ENCODE results near the gene MYO1G.
"Not testable (repeated sequence)": the region's sequence is repeated elsewhere in the genome, so short reads cannot be mapped to it uniquely, and the experiment has no call there.

The MYO1G gene

GRCh38 chr7:44998153-44998871, 19.5 kb upstream of the MYO1G start:
- no peak for DNase-seq

- DNase-seq: no peak
Measured at GRCh38 chr7:44995555-44996493, 17.0 kb upstream of the MYO1G start.

DNA sequence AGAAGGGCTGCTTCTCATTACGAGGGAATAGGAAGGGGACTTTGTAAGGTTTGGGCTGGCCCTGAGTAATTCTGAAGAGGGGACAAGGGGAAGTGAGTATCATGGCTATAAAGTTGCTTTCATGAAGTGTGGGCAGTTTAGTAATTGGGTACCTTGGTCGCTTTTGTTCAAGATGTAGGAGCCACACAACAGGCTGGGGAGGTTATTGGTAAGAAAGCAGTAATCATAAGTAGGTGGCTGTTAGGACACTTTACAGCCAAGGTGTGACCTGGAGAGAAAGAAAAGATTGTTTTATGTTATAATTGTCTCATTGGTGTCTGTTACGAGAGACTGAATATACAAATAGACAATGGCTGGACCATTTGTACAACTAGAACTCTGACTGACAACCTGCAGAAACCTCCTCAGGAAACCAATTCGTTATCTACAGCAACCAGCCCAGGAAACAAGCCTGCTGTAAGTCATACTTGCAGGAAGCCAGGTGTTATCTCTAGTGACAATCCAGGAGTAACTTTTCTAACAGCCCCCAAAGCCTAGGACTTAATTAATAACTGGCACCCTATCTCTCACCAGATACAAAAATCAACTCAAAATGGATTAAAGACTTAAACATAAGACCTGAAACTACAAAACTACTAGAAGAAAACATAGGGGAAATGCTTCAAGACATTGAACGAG, 16.2 kb upstream of the MYO1G start:
- no peak for DNase-seq

GRCh38 chr7:44992004-44992795, 13.4 kb upstream of the MYO1G start:
- not testable (repeated sequence) for DNase-seq

GRCh38 chr7:44990109-44991023, 11.6 kb upstream of the MYO1G start:
- no peak for DNase-seq

DNA sequence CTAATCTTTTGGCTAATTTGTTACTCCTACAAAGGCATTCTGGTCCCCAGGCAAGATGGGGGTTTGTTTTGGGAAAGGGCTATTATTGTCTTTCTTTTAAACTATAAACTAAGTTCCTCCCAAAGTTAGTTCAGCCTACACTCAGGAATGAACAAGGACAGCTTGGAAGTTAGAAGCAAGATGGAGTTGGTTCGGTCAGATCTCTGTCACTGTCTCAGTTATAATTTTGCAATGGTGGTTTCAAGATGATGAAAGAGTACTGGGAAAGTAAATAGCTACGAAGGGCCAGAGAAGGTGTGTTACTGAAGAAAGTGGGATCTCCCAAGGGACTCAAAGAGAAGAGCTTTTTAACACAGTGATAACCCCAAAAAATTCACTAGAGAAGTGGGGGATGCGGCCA, 10.3 kb upstream of the MYO1G start:
- no peak for DNase-seq

DNA sequence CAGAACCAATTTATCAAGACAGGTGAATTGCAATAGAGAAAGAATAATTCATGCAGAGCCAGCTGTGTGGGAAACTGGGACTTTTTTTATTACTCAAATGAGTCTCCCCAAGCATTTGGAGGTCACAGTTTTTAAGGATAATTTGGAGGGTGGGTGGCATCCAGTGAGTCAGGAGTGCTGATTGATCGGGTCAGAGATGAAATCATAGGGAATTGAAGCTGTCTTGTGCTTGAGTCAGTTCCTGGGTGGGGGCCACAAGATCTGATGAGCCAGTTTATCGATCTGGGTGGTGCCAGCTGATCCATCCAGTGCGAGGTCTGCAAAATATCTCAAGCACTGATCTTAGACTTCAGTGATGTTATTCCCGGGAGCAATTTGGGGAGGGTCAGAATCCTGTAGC, 9.9 kb upstream of the MYO1G start:
- DNase-seq: no peak

DNA sequence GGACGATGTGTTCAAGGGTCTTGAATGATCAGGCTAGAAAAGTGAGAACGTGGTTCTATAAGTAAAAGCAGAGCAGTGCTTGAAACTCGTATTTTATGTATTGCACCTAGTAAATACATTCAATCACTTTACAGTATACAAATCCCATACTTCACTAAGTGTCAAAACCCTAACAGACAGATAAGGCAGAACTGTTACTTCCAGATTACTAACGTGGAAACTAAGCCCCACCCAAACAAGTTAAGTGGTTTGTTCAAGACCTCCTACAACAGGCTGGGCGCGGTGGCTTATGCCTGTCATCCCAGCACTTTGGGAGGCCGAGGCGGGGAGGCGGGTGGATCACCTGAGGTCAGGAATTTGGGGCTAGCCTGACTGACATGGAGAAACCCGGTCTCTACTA, 9.2 kb upstream of the MYO1G start:
- no peak for DNase-seq

DNA sequence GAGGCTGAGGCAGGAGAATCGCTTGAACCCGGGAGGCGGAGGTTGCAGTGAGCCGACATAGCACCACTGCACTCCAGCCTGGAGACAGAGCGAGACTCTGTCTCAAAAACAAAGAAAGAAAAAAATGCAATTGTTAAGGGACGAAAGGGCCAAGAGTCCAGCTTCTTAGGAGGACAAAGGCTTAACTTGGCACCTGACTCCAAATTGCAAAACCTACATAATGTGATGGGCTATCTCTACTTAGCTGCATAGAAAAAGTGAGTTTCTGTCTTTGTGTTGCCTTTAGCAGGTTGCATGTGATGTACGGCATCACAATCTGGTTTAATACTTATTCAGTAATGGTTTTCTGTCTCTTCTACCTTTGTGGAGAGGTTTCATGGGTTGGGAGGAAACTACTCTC, 8.6 kb upstream of the MYO1G start:
- no peak for DNase-seq

- peak; percentile 92 to 93 for DNase-seq
Measured at GRCh38 chr7:44986218-44987053, 7.6 kb upstream of the MYO1G start.

DNA sequence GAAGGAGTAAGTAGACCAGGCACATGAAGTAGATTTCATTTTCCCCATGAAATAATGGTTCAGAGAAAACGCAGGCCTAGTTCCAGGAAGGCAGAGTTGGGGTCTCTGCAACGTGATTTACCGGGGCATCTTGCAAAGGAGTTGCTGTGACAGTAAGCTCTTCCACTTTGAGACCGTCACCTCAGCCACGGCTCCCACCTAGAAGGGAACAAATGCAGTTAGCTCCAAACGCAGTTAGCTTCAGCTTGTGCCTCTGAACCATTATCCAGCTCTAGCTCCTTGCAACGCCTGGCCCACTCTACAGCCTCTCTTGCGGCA, 7.0 kb upstream of the MYO1G start:
- peak in 1 of 2 experiments; percentile 25 for DNase-seq

GRCh38 chr7:44985033-44985695, 6.3 kb upstream of the MYO1G start:
- DNase-seq: no peak

DNA sequence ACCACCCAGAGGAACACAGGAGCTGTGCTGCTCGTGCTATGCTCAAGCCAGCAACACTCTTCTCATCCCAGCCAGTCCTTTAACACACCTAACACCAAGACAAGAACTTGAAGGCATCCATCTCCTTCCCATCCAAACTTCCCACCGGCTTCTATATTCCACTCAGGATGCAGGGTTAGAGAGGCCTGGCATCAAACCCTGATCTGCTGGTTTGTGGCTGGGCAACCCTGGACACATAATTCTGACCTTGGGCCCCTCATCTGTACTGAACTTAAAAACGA, 5.6 kb upstream of the MYO1G start:
- DNase-seq: no peak

GRCh38 chr7:44983742-44984477, 5.1 kb upstream of the MYO1G start:
- DNase-seq: no peak

DNA sequence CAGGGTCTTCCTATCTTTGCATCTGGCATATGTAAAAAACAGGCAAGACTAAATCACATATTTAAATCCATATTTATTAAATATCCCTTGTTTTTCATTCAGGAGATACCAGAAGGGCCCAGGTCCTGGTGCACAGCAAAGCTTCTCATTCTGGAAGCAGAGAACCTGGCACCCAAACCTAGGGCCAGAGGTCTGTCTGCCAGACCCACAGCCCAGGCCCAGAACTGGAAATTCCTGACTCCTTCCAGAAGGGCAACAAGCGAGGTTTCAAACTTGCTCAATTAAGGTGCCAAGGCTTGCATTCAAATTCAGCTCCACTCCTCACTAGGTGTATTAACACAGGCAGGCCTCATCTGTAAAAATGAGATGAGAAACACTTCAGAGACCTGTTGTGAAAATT, 4.2 kb upstream of the MYO1G start:
- no peak for DNase-seq

- no peak for DNase-seq
Measured at GRCh38 chr7:44982535-44982923, 3.7 kb upstream of the MYO1G start.

- DNase-seq: no peak
Measured at GRCh38 chr7:44981035-44981706, 2.4 kb upstream of the MYO1G start.

- peak; percentile 55 to 62 for DNase-seq
Measured at GRCh38 chr7:44980393-44981034, 1.7 kb upstream of the MYO1G start.
